Loucy (cell line): ENCODE results near the gene NUB1.

ENCODE experiments used
- EZH2phosphoT487 ChIP-seq: fragments of 200-600 bp; IDR thresholded peaks from 2 replicates; pipeline ENCODE4 v1.6.1; 2018; ENCODE audit warnings: antibody characterized with exemption, mild to moderate bottlenecking, moderate library complexity, borderline replicate concordance
- TF ChIP-seq, protein P1 (sequence below): fragments of 200-600 bp; sonication (generic); conservative IDR thresholded peaks from 2 replicates; pipeline ENCODE4 v1.5.1; 2014; ENCODE audit warnings: mild to moderate bottlenecking, antibody characterized with exemption, low read length

DNA sequence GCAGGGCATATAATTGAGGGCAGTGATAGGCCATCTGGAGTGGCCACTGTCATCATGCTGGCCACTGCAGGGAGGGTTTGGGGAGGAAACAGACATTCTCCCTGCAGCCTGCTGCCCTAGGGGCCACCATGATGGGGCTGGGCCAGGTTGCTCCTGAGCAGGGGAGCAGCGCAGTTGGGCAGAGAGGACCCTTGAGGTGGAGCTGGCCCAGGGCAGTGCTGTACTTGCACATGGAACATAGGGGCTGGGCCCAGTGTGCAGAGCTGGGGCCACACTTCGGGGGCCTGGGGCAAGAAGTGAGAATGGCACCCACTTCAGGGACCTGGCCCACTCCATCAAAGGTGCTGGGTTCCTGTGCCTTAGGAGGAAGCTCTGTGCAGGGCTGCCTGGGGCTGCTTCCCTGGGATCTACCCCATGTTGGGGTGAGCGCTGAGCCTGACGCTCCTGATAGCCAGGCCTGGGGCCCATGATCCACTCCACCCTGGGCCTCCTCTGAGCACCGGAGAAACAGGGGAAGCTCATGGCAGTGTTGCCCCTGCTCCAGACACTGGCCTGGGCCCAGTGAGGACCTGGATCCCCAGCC lies 21.3 kb upstream of the NUB1 start:
- TF ChIP-seq, protein P1, sequence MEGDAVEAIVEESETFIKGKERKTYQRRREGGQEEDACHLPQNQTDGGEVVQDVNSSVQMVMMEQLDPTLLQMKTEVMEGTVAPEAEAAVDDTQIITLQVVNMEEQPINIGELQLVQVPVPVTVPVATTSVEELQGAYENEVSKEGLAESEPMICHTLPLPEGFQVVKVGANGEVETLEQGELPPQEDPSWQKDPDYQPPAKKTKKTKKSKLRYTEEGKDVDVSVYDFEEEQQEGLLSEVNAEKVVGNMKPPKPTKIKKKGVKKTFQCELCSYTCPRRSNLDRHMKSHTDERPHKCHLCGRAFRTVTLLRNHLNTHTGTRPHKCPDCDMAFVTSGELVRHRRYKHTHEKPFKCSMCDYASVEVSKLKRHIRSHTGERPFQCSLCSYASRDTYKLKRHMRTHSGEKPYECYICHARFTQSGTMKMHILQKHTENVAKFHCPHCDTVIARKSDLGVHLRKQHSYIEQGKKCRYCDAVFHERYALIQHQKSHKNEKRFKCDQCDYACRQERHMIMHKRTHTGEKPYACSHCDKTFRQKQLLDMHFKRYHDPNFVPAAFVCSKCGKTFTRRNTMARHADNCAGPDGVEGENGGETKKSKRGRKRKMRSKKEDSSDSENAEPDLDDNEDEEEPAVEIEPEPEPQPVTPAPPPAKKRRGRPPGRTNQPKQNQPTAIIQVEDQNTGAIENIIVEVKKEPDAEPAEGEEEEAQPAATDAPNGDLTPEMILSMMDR = no peak
- no peak for TF ChIP-seq EZH2phosphoT487
